Mesothelial cell of epicardium (in vitro differentiated cells): ENCODE measurements around the gene ANO6. TPM values are rescaled to one million over a fixed set of nuclear protein-coding genes. Genes with fewer than 3 reads are reported as not detected.

Experiments
- DNase-seq, 2 experiments: peaks; one replicate each; pipeline ENCODE4 v3.0.0; 2021; ENCODE audit warnings: low spot score in 2 of 2; ENCODE audit not compliant: unreplicated experiment in 2 of 2
- H3K27ac Mint-ChIP-seq: 2 replicates; pipeline ENCODE4 v1.8.0; 2021; ENCODE audit warnings: mixed read lengths
- H3K27me3 Mint-ChIP-seq: 2 replicates; pipeline ENCODE4 v1.8.0; 2021; ENCODE audit warnings: low read depth, mixed read lengths
- H3K36me3 Mint-ChIP-seq: 2 replicates; pipeline ENCODE4 v1.8.0; 2021; ENCODE audit warnings: mixed read lengths
- H3K4me1 Mint-ChIP-seq: 2 replicates; pipeline ENCODE4 v1.8.0; 2021; ENCODE audit warnings: mixed read lengths
- H3K4me3 Mint-ChIP-seq: 2 replicates; pipeline ENCODE4 v1.8.0; 2021; ENCODE audit warnings: mild to moderate bottlenecking, moderate library complexity, mixed read lengths
- H3K9me3 Mint-ChIP-seq: 2 replicates; pipeline ENCODE4 v1.8.0; 2021; ENCODE audit warnings: mixed read lengths
- total RNA-seq: library from RNA; stranded (reverse); gene quantifications from 3 replicates; pipeline ENCODE4 v1.2.1, GENCODE V29; 2021
- TF ChIP-seq, protein P1 (sequence below): fragments of 200-600 bp; sonication (generic); IDR thresholded peaks from one replicate; pipeline ENCODE4 v1.5.0; 2021; ENCODE audit warnings: antibody characterized with exemption; ENCODE audit not compliant: unreplicated experiment

ANO6 gene
- total RNA-seq, 1 donor from 2014 or later = 41.1 TPM

DNA sequence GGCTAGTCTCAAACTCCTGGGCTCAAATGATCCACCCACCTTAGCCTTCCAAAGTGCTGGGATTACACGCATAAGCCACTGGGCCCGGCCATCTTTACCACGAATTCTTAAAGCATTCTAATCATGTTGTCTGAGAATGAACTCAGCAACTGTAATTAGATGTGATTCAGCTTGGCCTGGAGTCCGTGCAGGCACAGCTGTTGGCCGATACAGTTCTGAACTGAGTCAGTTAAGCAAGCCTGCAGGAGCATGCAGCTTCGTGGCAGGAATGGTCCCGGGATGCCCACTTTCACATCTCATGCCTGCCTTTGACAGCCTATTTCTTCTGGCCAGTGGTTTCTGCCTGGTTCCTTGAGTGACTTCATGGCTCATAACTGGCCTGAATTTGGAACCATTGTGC lies 194.1 kb downstream of the ANO6 start:
- no peaks in the 10 kb centered on the region for H3K27me3 Mint-ChIP-seq
- H3K4me1 Mint-ChIP-seq = no peaks in the 10 kb centered on the region
- no peak overlapping the region for H3K4me3 Mint-ChIP-seq
- no peak overlapping the region for H3K27ac Mint-ChIP-seq
- no peak for DNase-seq
- no peaks in the 10 kb centered on the region for H3K9me3 Mint-ChIP-seq
- peaks cover 33% of the 10 kb centered on the region for H3K36me3 Mint-ChIP-seq
- TF ChIP-seq, protein P1, sequence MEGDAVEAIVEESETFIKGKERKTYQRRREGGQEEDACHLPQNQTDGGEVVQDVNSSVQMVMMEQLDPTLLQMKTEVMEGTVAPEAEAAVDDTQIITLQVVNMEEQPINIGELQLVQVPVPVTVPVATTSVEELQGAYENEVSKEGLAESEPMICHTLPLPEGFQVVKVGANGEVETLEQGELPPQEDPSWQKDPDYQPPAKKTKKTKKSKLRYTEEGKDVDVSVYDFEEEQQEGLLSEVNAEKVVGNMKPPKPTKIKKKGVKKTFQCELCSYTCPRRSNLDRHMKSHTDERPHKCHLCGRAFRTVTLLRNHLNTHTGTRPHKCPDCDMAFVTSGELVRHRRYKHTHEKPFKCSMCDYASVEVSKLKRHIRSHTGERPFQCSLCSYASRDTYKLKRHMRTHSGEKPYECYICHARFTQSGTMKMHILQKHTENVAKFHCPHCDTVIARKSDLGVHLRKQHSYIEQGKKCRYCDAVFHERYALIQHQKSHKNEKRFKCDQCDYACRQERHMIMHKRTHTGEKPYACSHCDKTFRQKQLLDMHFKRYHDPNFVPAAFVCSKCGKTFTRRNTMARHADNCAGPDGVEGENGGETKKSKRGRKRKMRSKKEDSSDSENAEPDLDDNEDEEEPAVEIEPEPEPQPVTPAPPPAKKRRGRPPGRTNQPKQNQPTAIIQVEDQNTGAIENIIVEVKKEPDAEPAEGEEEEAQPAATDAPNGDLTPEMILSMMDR = no peak

DNA sequence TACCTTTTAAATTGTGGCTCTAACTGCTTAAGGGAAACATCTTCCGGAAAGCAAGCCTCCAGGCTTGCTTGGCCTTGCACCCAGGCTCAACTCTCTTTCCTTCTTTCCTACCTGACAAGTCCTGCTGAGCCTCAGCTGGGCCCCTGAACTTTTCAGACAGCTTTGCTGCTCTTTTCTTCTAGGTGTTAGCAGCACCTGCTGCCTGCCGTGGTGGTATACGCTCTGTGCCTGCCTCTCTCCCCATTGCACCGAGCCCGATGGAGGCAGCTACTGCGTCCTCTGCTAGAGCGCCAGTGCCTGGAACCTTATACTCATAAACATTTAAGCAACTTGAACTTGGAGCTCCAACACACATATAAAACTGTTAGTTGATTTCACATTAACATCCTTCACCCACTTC lies 195.7 kb downstream of the ANO6 start:
- Mint-ChIP-seq H3K4me1 (no peaks in the 10 kb centered on the region), H3K9me3 (no peaks in the 10 kb centered on the region), H3K27me3 (no peaks in the 10 kb centered on the region), H3K4me3 (no peak overlapping the region), H3K36me3 (peaks cover 38% of the 10 kb centered on the region), H3K27ac (no peak overlapping the region)
- no peak for DNase-seq
- TF ChIP-seq, protein P1 = no peak

DNA sequence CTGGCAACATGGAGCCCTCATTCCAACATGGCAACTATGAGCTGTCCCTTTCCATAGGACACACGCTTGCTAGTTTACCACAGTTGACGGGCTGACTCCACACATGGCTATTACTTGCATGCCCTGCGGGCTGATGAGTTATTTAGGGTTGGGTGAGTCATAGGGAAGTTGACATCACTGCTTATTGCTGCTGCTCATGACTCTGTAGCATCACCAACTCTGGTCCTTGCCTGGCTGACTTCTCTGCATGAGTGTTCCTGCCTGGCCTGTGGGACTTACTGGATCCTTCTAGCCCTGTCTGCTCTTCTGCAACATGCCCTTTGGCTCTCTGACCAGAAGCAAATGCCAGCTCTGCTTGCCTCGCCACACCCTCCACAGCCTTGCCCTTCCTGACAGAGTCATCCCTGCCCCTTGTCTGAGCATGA lies 199.5 kb downstream of the ANO6 start:
- Mint-ChIP-seq H3K9me3 (no peaks in the 10 kb centered on the region), H3K36me3 (peaks cover 31% of the 10 kb centered on the region), H3K27ac (no peak overlapping the region), H3K4me3 (no peak overlapping the region), H3K4me1 (no peaks in the 10 kb centered on the region), H3K27me3 (no peaks in the 10 kb centered on the region)
- no peak for DNase-seq
- TF ChIP-seq, protein P1 = no peak

DNA sequence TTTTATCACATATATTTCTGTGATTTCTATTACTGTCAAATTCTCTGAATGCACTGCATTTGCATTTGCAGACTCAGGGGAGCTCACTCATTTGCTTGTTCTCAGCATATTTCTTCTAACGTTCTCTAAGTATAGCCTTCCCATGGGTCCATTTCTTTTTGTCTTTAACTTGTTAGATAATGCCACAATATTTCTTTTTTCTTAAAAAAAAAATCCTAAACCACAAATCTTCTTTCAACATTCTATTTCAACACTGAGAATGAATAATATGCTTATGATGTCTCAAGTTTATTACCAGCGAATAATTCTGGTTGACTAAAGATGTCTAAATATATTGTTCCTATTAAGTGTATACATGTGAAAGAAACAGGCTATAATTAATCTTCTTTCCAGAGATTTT lies 200.2 kb downstream of the ANO6 start:
- Mint-ChIP-seq H3K27ac (no peak overlapping the region), H3K4me3 (no peak overlapping the region), H3K36me3 (peaks cover 32% of the 10 kb centered on the region), H3K27me3 (no peaks in the 10 kb centered on the region), H3K4me1 (no peaks in the 10 kb centered on the region), H3K9me3 (no peaks in the 10 kb centered on the region)
- TF ChIP-seq, protein P1 = no peak
- no peak for DNase-seq

DNA sequence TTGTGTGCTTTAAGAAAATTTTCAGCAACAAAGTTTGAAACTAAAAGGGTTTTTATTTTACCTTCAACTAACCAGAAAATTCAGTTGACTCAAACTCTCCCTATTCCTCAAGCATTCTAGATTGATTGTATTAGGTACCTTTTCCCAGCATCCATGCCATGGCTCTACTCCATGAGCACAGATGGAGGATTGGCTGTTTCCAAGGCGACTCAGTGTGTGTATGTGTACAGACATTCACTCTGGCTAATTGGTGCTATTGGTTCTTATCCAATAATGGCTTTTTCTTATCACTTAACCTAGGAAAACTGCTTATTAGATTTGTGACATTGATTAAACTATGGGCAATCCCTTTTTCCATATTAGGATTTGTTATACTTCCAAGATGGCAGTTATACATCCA lies 202.6 kb downstream of the ANO6 start:
- Mint-ChIP-seq H3K27ac (no peak overlapping the region), H3K9me3 (no peaks in the 10 kb centered on the region), H3K36me3 (peaks cover 37% of the 10 kb centered on the region), H3K4me1 (no peaks in the 10 kb centered on the region), H3K4me3 (no peak overlapping the region), H3K27me3 (no peaks in the 10 kb centered on the region)
- TF ChIP-seq, protein P1 = no peak
- no peak for DNase-seq

DNA sequence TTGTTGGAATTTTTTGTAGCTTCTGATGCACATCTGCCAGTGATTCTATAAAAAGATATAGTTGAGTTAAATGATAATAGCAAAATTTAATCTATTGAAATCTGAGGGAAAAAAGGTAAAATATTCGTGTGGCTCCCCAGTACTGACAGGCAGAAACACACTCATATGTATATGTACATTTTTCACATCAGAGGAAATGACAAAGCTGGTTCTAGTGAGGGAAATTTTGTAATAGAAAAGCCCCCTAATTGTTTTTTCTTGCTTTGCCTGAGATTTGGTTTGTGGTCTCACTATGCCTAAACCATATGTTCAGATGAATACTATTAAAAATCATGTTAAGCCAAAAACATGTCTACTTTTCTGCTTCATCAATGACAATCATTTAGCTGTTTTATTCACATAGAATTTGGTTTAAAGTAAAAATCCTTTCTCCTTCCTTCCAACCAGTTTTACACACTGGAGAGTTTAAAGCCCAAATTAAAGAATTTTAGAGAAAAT lies 203.5 kb downstream of the ANO6 start:
- H3K27ac Mint-ChIP-seq = no peak overlapping the region
- H3K27me3 Mint-ChIP-seq = no peaks in the 10 kb centered on the region
- H3K4me1 Mint-ChIP-seq = no peaks in the 10 kb centered on the region
- no peak for DNase-seq
- H3K36me3 Mint-ChIP-seq = peaks cover 42% of the 10 kb centered on the region
- no peak overlapping the region for H3K4me3 Mint-ChIP-seq
- H3K9me3 Mint-ChIP-seq = no peaks in the 10 kb centered on the region
- TF ChIP-seq, protein P1 = no peak
